ENCODE measurements around the gene PNPLA7.

DNA sequence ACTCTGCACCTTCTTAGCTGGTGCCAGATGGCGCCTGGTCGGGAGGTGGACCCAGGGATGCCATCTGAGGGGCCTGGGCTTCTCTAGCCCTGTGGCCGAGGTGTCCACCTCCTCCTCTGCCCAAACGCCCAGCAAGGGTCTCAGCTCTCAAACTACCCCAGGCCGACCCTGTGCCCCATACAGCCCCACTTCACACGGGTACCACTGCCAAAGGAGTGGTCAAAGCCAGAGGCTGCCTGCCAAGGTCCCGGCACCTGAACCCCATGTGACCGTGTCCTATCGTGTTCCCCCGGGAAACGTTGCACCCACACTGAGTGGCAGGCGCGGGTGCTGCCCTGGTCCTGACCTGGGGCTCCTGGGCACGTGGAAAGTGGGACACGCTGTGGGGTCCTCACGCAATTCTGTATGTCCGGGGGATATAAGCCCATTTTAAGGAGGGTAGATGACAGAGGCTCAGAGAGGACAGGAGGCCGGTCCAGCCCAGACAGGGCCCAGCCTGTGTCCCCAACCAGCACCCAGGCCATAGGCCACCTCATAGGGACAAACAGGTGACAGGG lies 111.0 kb downstream of the PNPLA7 start:
- no peak for TF ChIP-seq POLR2A (IDR thresholded peaks at IDR 0.05)
- TF ChIP-seq, protein P1, sequence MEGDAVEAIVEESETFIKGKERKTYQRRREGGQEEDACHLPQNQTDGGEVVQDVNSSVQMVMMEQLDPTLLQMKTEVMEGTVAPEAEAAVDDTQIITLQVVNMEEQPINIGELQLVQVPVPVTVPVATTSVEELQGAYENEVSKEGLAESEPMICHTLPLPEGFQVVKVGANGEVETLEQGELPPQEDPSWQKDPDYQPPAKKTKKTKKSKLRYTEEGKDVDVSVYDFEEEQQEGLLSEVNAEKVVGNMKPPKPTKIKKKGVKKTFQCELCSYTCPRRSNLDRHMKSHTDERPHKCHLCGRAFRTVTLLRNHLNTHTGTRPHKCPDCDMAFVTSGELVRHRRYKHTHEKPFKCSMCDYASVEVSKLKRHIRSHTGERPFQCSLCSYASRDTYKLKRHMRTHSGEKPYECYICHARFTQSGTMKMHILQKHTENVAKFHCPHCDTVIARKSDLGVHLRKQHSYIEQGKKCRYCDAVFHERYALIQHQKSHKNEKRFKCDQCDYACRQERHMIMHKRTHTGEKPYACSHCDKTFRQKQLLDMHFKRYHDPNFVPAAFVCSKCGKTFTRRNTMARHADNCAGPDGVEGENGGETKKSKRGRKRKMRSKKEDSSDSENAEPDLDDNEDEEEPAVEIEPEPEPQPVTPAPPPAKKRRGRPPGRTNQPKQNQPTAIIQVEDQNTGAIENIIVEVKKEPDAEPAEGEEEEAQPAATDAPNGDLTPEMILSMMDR (IDR thresholded peaks at IDR 0.05), result no peak
